Stimulated activated CD8-positive, alpha-beta memory T cell treated with anti-CD3 and anti-CD28 coated beads, Interleukin-4, amount 100 ng/mL, for 4 hours (primary cell): ENCODE data around the gene NPIPB9.
"Not testable (repeated sequence)": the region's sequence is repeated elsewhere in the genome, so short reads cannot be mapped to it uniquely, and the experiment has no call there.

Experiments
- DNase-seq, 2 donors: peaks; one replicate each; pipeline ENCODE4 v3.0.0-alpha.2; 2020; ENCODE audit warnings: low read depth in 2 of 2, low spot score in 1 of 2

NPIPB9 gene

DNA sequence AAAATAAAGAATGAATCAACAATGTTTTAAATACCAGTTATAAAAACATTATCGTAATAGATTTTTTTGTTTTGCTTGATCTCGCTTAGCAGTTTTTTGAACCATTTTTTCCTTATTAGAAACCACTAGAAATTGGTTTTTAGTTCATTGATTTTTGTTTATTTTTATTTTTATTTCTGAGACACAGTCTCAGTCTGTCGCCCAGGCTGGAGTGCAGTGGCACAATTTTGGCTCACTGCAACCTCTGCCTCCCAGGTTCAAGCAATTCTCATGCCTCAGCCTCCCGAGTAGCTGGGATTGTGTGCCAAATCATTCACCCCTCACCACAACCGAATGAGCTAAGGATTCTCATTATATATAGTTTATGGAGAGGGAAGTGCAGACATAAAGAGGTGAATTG is at the start of gene NPIPB9:
Gene NPIPB9 (plus strand): TSS at position 301 of the 400 bp plus-strand sequence.
- DNase-seq: not testable (repeated sequence)

DNA sequence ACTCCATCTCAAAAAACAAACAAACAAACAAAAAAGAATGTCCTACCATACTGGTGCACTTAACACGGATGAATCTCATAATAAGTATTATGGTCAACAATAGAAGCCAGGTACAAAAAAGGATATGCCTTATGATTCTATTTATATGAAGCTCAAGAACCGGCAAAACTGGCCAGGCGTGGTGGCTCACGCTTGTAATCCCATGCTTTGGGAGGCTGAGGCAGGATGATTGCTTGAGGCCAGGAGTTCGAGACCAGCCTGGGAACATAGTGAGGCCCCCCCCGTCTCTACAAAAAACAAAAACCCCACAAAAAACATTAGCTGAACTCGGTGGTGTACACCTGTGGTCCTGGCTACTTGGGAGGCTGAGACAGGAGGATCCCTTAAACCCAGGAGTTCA is 47.3 kb upstream of the NPIPB9 start:
- DNase-seq: not testable (repeated sequence)

DNA sequence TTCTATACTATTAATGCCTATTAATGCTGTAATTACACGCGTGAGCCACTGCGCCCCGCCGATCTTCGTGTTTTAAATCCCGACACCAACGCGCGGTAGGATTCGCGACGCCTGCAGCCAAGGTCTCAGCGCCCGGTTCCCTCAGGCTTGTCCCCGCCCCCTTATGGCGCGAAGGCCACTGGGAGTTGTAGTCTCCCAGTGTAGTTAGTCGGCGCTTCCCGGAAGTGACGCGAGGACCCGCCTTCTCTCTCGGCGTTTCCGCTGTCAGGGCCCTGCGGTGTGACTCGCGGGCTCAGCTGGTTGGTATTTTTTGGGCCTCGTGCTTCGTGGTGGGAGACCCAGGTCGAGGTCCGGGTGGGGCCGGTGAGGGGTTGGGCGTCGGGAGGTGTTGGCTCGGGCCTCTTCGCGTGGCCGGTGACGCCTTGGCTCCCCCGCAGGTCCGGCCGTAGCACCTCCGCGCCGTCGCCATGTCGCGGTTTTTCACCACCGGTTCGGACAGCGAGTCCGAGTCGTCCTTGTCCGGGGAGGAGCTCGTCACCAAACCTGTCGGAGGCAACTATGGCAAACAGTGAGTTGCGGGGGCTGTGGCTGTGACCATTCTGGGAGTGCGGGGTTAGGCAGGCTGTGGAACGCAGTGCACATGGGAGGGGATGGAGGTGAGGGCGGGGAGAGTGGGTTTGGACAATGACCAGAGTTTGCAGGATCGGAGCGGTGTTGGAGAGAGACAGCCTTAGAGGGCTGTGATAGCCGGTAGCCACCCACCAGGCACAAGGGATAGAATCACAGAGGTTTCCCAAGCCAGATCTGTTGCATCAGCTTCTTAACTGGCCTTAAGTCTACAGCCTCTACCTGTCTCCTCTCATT is 40.1 kb upstream of the NPIPB9 start, which contains the start of gene EIF3C:
Gene EIF3C (plus strand): TSS at position 245 of the 864 bp plus-strand sequence. CDS start 223 bp downstream, at position 468.
- DNase-seq: not testable (repeated sequence)

DNA sequence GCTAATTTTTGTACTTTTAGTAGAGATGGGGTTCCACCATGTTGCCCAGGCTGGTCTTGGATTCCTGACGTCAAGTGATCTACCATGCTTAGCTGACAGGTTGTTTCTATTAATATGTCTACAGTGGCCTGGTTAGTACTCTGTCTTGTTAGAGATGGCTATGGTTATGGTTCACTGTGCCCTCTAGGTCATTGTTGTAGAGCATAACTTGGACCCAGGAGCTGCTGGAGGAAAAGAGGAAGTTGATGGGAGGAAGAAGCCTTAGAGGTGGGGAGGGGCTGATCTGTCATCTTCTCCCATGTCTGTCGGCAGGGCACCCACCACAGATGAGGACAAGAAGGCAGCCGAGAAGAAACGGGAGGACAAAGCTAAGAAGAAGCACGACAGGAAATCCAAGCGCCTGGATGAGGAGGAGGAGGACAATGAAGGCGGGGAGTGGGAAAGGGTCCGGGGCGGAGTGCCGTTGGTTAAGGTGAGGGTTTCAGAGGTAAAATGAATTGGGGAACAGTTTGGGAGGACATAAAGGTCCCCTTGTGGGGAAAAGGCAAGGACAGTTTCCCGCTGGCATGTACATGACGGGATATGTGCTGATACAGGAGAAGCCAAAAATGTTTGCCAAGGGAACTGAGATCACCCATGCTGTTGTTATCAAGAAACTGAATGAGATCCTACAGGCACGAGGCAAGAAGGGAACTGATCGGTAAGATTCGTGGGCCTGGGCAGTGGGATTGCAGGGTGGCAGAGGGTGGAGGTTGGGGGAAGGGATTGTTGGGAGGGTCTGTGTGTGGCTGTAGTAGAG is 28.5 kb upstream of the NPIPB9 start:
- DNase-seq: not testable (repeated sequence)

DNA sequence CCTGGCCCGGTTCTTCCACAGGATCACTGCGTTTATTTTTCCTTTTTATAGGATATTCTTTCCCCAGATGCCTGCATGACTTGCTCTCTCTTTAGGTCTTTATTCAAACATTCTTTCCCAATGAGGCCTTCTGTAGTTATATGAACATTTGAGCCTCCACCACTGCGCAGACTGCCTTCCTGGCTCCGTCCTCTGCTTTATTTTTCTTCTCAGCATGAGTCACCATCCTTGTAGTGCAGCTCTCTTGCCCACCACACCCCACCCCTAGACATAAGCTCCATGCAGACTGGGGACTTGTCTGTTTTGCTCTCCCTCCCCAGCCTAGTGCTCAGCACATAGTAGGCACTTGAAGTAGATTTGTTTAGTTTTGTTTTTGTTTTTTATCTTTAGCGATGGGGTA is 20.3 kb upstream of the NPIPB9 start:
- not testable (repeated sequence) for DNase-seq

DNA sequence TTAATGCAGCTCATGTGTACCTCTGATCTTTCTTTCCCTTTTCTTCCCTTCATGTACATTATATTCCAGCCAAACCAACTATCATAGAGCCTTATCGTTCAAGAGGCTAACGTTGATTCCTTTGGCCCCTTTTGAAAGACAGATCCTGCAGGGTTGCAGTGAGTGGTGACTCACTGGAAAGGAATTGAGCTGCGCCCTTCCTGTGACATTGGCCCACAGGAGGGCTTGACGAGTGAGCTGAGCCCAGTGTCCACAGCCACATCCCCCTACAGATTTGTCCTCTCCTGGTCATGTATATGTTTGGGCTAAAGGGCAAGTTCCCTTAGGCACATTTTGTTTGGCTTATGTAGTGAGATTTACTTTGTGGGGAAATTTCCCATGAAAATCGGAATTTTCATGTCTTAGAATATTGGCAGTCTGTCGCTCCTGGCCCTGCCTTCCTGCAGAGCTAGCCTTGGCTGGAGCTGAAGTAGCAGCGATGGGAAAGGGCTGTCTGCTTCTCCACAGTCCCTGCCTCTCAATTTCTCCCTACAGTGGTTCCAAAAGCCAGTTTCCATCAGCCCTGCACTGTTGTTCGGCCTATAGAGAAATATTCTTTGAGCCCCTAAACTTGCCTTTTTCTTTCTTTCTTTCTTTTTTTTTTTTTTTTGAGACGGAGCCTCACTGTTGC is 19.0 kb upstream of the NPIPB9 start:
- DNase-seq: not testable (repeated sequence)

DNA sequence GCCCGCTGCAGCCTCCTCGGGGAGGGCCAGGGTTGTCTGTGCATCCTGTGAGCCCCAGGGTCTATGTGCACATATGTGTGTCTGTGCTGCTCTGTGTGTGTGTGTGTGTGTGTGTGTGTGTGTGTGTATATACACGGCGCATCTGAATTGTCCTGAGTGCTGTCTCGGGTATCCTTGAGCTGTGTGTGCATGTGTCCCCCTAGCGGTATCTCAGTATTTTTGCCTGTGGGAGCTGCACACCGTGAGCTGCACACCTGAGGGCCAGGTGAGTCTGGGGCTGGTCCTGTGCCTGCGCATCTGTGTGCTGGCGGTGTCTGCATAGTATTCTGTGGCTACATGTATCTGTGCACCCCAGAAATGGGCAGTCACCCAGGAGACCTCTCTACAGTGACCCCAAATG is 11.8 kb upstream of the NPIPB9 start:
- DNase-seq: not testable (repeated sequence)

DNA sequence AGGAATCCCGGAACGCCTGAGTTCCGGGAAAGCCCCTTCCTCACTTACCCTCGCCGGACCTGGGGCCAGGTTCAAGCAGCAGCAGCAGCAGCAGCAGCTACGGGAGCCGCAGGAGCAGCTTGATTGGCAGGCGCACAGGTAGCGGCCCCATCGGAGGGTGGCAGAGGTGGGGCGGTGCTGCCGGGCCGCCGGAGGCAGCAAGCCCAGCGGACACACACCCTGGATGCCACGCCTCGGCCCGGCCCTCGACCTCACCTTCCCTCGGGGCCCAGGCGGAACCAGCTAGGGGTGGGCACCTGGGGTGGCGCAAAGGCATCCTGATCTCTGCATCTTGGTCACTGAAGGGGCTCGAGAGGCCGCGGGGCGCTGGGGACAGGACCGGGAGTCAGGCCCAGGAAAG is 11.0 kb upstream of the NPIPB9 start:
- not testable (repeated sequence) for DNase-seq

DNA sequence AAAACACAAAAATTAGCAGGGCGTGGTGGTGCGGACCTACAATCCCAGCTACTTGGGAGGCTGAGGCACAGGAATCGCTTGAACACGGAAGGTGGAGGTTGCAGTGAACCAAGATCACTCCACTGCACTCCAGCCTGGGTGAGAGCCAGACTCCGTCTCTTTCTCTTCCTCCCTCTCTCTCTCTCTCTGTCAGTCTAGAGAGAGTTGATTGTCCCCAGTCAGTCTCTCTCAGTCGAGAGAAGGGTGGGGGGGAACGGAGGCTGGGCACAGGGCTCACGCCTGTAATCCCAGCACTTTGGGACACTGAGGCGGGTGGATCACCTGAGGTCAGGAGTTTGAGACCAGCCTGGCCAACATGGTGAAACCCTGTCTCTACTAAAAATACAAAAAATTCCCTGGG is 10.3 kb upstream of the NPIPB9 start:
- DNase-seq: not testable (repeated sequence)

DNA sequence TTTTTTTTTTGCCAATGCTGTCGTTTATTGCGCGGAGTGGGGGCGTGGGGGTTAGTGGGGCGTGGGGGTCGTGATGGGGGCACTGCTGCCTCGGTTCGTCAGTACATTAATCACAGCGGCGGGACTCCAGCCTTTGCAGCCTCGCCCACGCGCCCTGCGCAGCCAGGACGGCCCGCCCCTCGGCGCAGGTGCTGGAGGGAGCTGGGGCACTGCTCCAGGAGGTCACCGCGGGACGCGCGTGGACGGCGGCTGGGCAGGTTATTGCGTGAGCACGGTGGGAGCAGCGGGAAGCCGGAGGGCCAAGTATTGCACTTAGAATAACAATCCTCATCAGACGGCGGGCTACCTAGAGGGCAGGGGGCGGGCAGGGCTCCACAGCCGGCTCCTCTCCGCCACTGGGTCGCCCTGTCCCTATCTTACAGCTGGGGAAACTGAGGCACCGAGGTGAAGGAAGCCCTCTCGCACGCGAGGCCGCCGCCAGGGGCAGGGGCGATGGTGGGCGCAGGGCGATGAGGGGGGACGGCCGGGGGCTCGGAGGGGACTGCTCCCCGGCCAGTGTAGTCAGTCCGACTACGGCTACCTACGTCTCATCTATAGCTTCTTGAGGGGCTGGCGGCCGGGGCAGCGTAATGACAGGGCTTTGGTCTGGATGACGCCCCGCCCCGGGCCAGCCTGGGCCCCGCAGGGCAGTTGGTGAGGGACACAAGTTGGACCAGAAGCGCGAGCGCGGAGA is 4.8 kb upstream of the NPIPB9 start:
- not testable (repeated sequence) for DNase-seq

DNA sequence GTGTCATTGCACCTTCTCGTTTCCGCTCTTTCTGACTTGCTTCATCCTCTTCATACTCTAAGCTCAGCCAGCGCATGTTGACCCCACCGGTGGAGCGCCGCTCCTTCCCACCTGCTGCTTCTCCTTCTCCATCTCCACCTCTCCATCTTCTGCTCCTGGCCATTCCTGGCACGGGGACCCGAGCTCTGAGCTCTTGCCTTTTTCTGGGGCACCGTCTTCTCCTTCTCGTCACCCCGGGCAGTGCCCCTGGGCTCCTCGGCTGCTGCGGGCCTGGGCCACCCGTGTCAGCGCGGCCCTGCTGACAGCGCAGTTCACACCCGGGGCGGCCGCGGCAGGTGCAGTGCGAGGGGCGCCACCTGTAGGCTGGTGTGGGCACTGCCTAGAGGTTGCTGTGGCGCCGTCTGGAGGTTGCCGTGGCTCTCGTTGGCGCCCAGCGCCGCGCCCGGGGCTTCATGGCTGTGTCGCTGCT is 1.6 kb upstream of the NPIPB9 start:
- DNase-seq: not testable (repeated sequence)

DNA sequence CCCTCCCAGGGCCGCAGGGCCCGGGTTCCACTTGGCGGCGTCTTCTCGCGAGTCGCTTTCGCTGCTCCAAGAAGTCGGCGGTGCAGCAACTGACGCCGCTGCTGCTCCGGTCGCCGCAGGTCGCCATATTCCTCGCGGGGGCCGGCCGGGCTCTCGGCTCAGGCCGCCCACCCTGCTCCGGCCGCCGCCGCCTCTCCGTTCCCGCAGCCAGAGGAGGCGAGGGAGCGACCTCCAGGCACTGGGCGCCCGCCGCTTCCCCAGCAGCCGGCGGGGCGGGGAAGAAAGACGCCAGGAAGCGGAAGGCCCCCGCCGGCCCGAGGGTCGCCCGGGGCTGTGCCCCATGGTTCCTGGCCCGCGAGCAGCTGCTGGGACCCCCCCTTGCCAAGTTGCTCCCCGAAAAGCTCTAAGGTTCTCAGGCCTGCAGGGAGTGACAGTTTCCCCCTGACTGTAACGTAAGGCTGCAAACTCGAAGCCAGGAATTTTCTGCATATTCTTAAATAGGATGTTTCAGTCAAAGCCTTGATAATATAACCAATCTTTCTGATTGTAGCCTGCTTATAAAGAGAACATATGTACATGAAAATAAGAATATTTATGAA is 1.0 kb upstream of the NPIPB9 start:
- DNase-seq: not testable (repeated sequence)

DNA sequence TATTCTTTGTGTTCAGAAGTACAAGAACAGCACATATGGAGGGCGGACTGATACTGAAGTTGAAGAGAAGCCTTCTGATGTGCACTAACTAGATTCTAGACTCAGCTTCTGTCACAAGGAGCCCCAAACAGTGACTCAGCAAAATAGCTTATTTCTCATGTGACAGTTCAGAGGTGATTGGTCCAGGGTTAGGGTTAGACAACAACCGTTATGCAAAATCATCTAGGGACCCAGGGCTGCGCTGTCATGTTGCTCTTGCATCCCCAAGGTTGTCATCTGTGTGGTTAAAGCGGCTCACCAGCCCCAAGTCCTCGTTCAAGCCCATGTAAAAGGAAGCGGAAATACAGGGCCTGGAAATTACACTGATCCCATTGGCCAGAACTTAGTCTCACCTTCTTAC is 30.1 kb downstream of the NPIPB9 start:
- not testable (repeated sequence) for DNase-seq

DNA sequence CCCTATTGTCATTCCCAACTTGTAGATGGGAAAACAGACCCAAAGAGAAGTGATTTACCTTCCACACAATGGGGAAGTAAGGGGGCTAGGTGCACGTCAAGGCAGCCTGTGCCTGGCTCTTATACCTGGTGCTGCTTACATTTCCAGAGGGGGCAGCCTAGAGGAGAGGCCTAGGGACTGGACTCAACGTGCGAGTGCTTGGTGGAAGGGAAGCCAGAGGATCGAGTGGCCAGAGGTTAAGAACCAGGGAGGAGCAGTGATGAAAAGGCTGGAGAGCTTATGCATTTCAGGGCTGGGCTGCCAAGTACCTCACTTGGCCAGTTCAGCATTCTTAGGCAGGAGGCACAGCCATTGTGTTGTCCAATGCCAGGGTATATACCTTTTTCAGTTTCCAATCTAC is 30.8 kb downstream of the NPIPB9 start:
- DNase-seq: not testable (repeated sequence)

DNA sequence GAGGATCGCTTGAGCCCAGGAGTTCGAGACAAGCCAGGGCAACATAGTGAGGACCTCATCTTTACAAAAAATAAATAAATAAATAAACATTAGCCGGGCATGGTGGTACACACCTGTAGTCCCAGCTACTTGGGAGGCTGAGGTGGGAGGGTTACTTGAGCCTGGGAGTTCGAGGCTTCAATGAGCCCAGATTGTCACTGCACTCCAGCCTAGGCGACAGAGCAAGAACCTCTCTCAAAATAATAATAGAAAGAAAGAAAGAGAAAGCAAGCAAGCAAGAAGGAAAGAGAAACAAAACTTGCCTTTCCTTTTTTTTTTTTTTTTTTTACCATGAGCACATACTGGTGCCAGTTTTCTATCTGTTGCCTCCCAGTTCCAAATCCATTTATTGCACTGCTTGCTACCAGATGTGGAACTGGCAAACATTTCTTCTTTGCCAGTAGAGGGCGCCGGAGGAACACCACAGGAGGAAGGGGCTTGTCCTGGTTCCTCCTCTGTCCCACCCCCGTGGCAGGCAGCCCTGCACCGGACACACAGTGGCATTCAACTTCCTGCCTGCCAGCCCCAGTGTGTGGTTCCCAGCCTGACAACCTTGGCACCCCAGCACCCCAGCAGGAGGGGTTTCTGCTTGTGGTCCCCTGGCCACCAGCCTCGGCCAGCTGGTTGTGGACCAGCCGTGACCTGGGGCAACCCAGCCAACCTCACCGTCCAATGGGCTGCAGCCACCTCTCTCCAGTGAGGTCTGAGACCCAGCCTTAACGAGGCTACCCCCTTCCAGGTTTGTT is 50.8 kb downstream of the NPIPB9 start:
- DNase-seq: peak; percentile 26 to 54

DNA sequence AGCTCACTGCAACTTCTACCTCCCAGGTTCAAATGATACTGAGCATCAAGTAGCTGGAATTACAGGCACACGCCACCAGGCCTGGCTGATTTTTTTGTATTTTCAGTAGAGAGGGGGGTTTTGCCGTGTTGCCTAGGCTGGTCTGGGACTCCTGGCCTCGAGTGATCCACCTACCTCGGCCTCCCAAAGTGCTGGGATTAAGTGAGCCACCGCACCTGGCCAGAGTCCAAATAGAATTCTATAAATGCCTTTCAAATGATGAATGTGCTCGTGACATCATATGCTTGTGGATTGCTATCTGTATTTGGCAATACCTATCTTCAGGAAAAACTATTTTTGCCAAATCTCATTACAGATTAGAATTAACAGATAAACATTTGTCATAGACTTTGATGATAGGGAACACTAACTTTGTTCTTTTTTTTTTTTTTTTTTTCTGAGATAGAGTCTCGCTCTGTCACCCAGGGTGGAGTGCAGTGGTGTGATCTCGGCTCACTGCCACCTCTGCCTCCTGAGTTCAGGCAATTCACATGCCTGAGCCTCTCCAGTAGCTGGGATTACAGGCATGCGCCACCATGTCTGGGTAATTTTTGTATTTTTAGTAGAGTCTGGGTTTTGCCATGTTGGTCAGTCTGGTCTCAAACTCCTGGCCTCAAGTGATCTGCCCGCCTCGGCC is 56.0 kb downstream of the NPIPB9 start:
- DNase-seq: not testable (repeated sequence)

DNA sequence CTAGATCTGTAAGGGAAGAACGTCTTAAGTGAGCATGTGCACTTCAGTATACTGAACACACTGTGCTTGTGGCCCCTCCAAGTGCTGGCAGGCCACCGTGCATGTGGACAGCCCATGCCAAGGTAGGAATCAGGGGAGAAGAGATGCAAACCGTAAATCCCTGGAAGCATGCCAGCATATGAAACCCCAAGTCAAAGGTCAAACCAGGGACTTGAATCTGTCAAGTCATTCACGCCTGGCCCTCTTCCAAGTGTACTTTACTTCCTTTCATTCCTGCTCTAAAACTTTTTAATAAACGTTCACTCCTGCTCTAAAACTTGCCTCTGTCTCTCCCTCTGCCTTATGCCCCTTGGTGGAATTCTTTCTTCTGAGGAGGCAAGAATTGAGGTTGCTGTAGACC is 68.4 kb downstream of the NPIPB9 start:
- no peak for DNase-seq

DNA sequence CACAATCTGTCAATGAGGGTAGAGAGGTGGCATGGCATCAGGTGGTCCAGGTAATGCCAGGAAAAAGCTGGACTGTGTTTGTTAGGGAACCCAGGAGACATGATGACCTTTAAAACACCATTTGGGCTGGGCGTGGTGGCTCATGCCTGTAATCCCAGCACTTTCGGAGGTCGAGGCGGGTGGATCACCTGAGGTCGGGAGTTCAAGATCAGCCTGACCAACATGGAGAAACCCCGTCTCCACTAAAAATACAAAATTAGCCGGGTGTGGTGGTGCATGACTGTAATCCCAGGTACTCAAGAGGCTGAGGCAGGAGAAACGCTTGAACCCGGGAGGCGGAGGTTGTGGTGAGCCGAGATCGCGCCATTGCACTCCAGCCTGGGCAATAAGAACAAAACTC is 69.0 kb downstream of the NPIPB9 start:
- not testable (repeated sequence) for DNase-seq
